Right lobe of liver (tissue), 4 donors: ENCODE measurements around the gene CST11.

Experiments
- CTCF ChIP-seq, 4 donors: fragments of 200-600 bp in 3 of 4; fragments of 450-650 bp in 1 of 4; IDR thresholded peaks; one replicate each; pipeline versions ENCODE4 v1.5.1 to v1.8.0; 2016 to 2022; ENCODE audit warnings: antibody characterized with exemption in 4 of 4, mild to moderate bottlenecking in 2 of 4
- POLR2A ChIP-seq: fragments of 450-650 bp; IDR thresholded peaks from one replicate; pipeline ENCODE4 v1.6.1; 2017; ENCODE audit warnings: antibody characterized with exemption, mild to moderate bottlenecking
- donor health status: DM: no; HTN: no; CAD: no.
- donor health status: DM: no; HTN: no; CAD: no.
- donor health status: DM: no; HTN: yes; CAD: no.

- no peak for TF ChIP-seq POLR2A
- no peak for TF ChIP-seq CTCF (IDR thresholded peaks at IDR 0.05)
These were observed 34.8 kb downstream of the CST11 start for GRCh38 chr20:23417861-23418260.
